Measurements from ENCODE around the gene TRIO. TPM values are rescaled to one million over a fixed set of nuclear protein-coding genes. Genes with fewer than 3 reads are reported as not detected.

Gene TRIO
- total RNA-seq, 1 experiment from 2014 or later, result 68.4 TPM

DNA sequence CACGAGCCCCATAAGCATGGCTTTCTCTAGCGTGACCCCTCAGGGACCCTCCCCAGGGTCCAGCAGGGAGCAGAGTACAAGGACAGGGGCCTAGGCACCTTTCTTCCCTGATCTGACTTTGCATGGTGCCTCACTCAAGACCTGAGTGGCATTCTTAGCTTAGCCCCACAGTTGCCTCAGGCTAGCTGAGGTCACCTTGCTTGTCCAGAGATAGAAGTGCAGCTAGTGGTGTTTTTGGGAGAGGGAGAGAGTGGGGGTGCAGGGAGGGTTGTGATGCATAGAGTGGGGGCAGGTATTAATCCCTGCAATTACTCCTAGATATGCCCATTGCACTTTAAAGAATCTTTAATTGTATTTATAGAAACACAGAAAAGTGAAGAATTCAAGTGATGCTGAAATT, 8.4 kb upstream of the TRIO start:
- ChIA-PET CTCF (no interaction called here), POLR2A (no interaction called here), RAD21 (ENCODE audit: low non-redundant PET in 1 of 2, low total read pairs in 2 of 2, uncharacterized antibody in 2 of 2, unreplicated experiment in 2 of 2) (no interaction called here)
- Histone ChIP-seq H3K4me2 (ENCODE audit: low read length) (no peak overlapping the region), H2AFZ (ENCODE audit: low read depth, low read length, poor library complexity, severe bottlenecking) (no peak overlapping the region), H3K4me1 (ENCODE audit: control insufficient read depth in 1 of 2, insufficient read depth in 2 of 2, low read length in 2 of 2) (no peaks in the 10 kb centered on the region; a peak in 1 of 4 replicates), H3K27ac (ENCODE audit: low read depth, low read length) (no peak overlapping the region), H3K9ac (ENCODE audit: low read length) (no peak overlapping the region), H3K9me3 (ENCODE audit: control insufficient read depth in 1 of 2, insufficient read depth in 1 of 2, low read depth in 1 of 2, low read length in 2 of 2) (no peaks in the 10 kb centered on the region), H3K79me2 (ENCODE audit: insufficient read depth, low read length) (no peaks in the 10 kb centered on the region), H3K36me3 (ENCODE audit: control insufficient read depth in 1 of 2, insufficient read depth in 2 of 2, low read length in 2 of 2) (no peaks in the 10 kb centered on the region), H3K4me3 (replicated peaks in 1 of 2; ENCODE audit: low read depth in 1 of 2, low read length in 2 of 2) (no peak overlapping the region), H3K9me2 (ENCODE audit: insufficient read depth) (peaks cover 2% of the 10 kb centered on the region; the same call in 1 of the 2 replicates), H4K20me1 (ENCODE audit: insufficient read depth) (no peaks in the 10 kb centered on the region), H3K27me3 (ENCODE audit: insufficient read depth, low read length) (no peaks in the 10 kb centered on the region; the same call in 1 of the 2 replicates)
- DNase-seq (ENCODE audit: low read depth, low spot score) (no peak), ATAC-seq (no peak)
- intact Hi-C loops (cut with micrococcal nuclease), result no loop called here
- TF ChIP-seq, protein P1, sequence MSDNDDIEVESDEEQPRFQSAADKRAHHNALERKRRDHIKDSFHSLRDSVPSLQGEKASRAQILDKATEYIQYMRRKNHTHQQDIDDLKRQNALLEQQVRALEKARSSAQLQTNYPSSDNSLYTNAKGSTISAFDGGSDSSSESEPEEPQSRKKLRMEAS (IDR thresholded peaks at IDR 0.05), result no peak
- TF ChIP-seq SRF (IDR thresholded peaks at IDR 0.05; ENCODE audit: low read depth) (no peak), EZH2phosphoT487 (IDR thresholded peaks at IDR 0.05; ENCODE audit: borderline replicate concordance) (no peak), YY1 (IDR thresholded peaks at IDR 0.05; ENCODE audit: extremely low read depth, insufficient replicate concordance, low read depth, low read length) (no peak), ZFX (IDR thresholded peaks at IDR 0.05) (no peak), ZNF274 (IDR thresholded peaks at IDR 0.05; ENCODE audit: low read depth, low read length) (no peak), CEBPB (IDR thresholded peaks at IDR 0.05; ENCODE audit: low read depth) (no peak), SIN3A (IDR thresholded peaks at IDR 0.05; ENCODE audit: low read depth) (no peak), POLR2A (IDR thresholded peaks at IDR 0.05; ENCODE audit: borderline replicate concordance, extremely low read depth, insufficient read depth, insufficient read length) (no peak), POLR2AphosphoS5 (IDR thresholded peaks at IDR 0.05; ENCODE audit: low read depth, low read length) (no peak), CBX3 (IDR thresholded peaks at IDR 0.05; ENCODE audit: low read depth) (no peak), EZH2 (IDR thresholded peaks at IDR 0.05) (no peak), EGR1 (IDR thresholded peaks at IDR 0.05; ENCODE audit: low read depth) (no peak), TCF7L2 (IDR thresholded peaks at IDR 0.05; ENCODE audit: borderline replicate concordance, extremely low read depth, insufficient read depth, insufficient read length) (no peak), ELF1 (IDR thresholded peaks at IDR 0.05; ENCODE audit: borderline replicate concordance, low read depth) (no peak), JUND (IDR thresholded peaks at IDR 0.05) (no peak), SP1 (IDR thresholded peaks at IDR 0.05; ENCODE audit: low read depth) (no peak)
- TF ChIP-seq, protein P2, sequence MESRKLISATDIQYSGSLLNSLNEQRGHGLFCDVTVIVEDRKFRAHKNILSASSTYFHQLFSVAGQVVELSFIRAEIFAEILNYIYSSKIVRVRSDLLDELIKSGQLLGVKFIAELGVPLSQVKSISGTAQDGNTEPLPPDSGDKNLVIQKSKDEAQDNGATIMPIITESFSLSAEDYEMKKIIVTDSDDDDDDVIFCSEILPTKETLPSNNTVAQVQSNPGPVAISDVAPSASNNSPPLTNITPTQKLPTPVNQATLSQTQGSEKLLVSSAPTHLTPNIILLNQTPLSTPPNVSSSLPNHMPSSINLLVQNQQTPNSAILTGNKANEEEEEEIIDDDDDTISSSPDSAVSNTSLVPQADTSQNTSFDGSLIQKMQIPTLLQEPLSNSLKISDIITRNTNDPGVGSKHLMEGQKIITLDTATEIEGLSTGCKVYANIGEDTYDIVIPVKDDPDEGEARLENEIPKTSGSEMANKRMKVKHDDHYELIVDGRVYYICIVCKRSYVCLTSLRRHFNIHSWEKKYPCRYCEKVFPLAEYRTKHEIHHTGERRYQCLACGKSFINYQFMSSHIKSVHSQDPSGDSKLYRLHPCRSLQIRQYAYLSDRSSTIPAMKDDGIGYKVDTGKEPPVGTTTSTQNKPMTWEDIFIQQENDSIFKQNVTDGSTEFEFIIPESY (IDR thresholded peaks at IDR 0.05; ENCODE audit: extremely low read depth, insufficient replicate concordance, low read length), result no peak
- TF ChIP-seq, protein P3, sequence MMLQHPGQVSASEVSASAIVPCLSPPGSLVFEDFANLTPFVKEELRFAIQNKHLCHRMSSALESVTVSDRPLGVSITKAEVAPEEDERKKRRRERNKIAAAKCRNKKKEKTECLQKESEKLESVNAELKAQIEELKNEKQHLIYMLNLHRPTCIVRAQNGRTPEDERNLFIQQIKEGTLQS (IDR thresholded peaks at IDR 0.05), result no peak
- BruUV-seq (replicated peaks), result no TSS peak

Measured in HCT116 (cell line).